ENCODE results near the gene FNIP1. TPM values are rescaled to one million over a fixed set of nuclear protein-coding genes. Genes with fewer than 3 reads are reported as not detected.

The FNIP1 gene
- polyA plus RNA-seq, 1 of the 3 experiments (the other 2 are of a cell fraction) = 2.4 TPM

DNA sequence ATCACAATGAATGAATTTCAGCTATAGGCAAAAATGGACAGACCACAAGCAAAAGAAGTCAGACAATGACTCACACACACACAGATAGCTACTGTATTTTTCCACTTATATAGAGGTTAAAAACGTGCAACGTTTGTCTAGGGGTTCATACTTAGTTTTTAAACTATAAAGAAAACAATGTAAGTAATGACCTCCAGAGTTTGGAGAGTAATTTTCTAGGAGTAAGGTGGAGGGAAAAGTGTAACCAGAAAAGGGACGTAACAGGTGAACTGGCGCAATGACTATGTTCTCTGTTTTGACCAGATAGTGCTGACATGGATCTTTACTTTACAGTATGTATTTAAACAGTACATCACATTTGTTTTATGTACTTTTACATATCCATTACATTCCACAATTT is 51.1 kb downstream of the FNIP1 start:
- H3K9me2 ChIP-seq = no peaks in the 10 kb centered on the region
- 67% methylated on average over 4 of the region's 4 CpGs for WGBS (ENCODE audit: low lambda C conversion rate)
- H3K79me2 ChIP-seq (ENCODE audit: insufficient read depth) = peaks cover 82% of the 10 kb centered on the region
- ChIA-PET CTCF (no interaction called here), POLR2A (no interaction called here)
- H3K9me3 ChIP-seq = no peaks in the 10 kb centered on the region
- no peaks in the 10 kb centered on the region for H3K27me3 ChIP-seq (ENCODE audit: insufficient read depth)
- no peak for TF ChIP-seq TEAD4 (IDR thresholded peaks at IDR 0.05; ENCODE audit: borderline replicate concordance, insufficient read depth)
- no peak for DNase-seq
- H3K4me3 ChIP-seq (ENCODE audit: low read depth in 2 of 2, low read length in 1 of 2) = no peak overlapping the region
- peaks cover 5% of the 10 kb centered on the region for H3F3A ChIP-seq (replicated peaks; ENCODE audit: insufficient read depth)
- H3K4me2 ChIP-seq = no peak overlapping the region
- peaks cover 37% of the 10 kb centered on the region for H4K20me1 ChIP-seq (ENCODE audit: insufficient read depth)
- peaks cover 21 to 28% of the 10 kb centered on the region in 2 experiments for H3K36me3 ChIP-seq (replicated peaks in 1 of 2; ENCODE audit: control insufficient read depth in 1 of 2, insufficient read depth in 2 of 2, low read length in 1 of 2)
- H3K27ac ChIP-seq (ENCODE audit: low read depth in 2 of 2, low read length in 1 of 2) = no peak overlapping the region
- no peaks in the 10 kb centered on the region for H3K4me1 ChIP-seq (ENCODE audit: control insufficient read depth in 1 of 2, insufficient read depth in 2 of 2, low read depth in 1 of 2, low read length in 1 of 2)
- H3K9ac ChIP-seq = no peak overlapping the region
- no peak overlapping the region for H2AFZ ChIP-seq (ENCODE audit: low read depth)

DNA sequence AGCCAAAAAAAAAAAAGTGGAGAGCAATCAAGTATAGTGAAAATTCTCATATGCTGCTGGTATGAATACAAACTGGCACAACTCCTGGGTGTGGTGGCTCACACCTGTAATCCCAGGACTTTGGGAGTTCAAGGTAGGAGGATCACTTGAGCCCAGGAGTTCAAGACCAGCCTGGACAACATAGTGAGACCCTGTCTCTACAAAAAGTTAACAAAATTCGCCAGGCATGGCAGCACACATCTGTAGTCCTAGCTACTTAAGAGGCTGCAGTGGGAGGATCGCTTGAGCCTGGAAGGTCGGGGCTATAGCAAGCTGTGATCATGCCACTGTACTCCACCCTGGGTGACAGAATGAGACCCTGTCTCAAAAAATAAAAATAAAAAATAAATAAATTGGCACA is 51.7 kb downstream of the FNIP1 start:
- H3K27me3 ChIP-seq (ENCODE audit: insufficient read depth) = no peaks in the 10 kb centered on the region

DNA sequence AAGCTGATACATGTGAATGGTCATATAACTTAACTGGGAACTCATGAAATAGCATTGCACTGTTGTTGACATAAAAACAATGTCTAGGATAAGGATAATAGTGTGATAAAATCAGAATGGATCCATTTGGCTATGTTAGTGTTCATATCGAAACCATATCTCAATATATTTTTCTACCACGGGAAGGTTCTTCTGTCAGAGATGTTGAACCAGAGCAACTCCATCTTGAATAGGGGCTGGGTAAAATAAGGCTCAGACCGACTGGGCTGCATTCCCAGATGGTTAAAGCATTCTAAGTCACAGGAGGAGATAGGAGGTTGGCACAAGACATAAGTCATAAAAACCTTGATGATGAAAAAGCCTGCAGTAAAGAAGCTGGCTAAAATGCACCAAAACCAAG is 56.3 kb downstream of the FNIP1 start:
- ChIA-PET CTCF (no interaction called here), POLR2A (no interaction called here)
- no peak overlapping the region for H3K4me2 ChIP-seq
- H3F3A ChIP-seq (replicated peaks; ENCODE audit: insufficient read depth) = peaks cover 5% of the 10 kb centered on the region
- whole genome bisulfite sequencing (ENCODE audit: low lambda C conversion rate) = 93% methylated on average over 3 of the region's 3 CpGs
- H2AFZ ChIP-seq (ENCODE audit: low read depth) = no peak overlapping the region
- H3K79me2 ChIP-seq (ENCODE audit: insufficient read depth) = peaks cover 65% of the 10 kb centered on the region
- no peak overlapping the region for H3K9ac ChIP-seq
- H3K9me2 ChIP-seq = no peaks in the 10 kb centered on the region
- H3K27ac ChIP-seq (ENCODE audit: low read depth in 2 of 2, low read length in 1 of 2) = no peak overlapping the region
- H3K9me3 ChIP-seq = no peaks in the 10 kb centered on the region
- H3K4me3 ChIP-seq (ENCODE audit: low read depth in 2 of 2, low read length in 1 of 2) = no peak overlapping the region
- peaks cover 3% of the 10 kb centered on the region; the same call in 1 of the 2 replicates for H4K20me1 ChIP-seq (ENCODE audit: insufficient read depth)
- TF ChIP-seq MXI1 (IDR thresholded peaks at IDR 0.05; ENCODE audit: low read depth, low read length) (no peak), FOSL2 (IDR thresholded peaks at IDR 0.05; ENCODE audit: borderline replicate concordance, low read depth) (no peak), TAF1 (IDR thresholded peaks at IDR 0.05; ENCODE audit: borderline replicate concordance, low read depth, low read length) (no peak)
- DNase-seq = no peak
- peaks cover 29 to 45% of the 10 kb centered on the region in 2 experiments for H3K36me3 ChIP-seq (replicated peaks in 1 of 2; ENCODE audit: control insufficient read depth in 1 of 2, insufficient read depth in 2 of 2, low read length in 1 of 2)
- no peaks in the 10 kb centered on the region for H3K27me3 ChIP-seq (ENCODE audit: insufficient read depth)
- H3K4me1 ChIP-seq (ENCODE audit: control insufficient read depth in 1 of 2, insufficient read depth in 2 of 2, low read depth in 1 of 2, low read length in 1 of 2) = no peaks in the 10 kb centered on the region

More for the DNA sequence above, 51.7 kb downstream of the FNIP1 start:
- H3K9ac ChIP-seq = no peak overlapping the region
- H3F3A ChIP-seq (replicated peaks; ENCODE audit: insufficient read depth) = peaks cover 5% of the 10 kb centered on the region
- H3K79me2 ChIP-seq (ENCODE audit: insufficient read depth) = peaks cover 80% of the 10 kb centered on the region
- no peaks in the 10 kb centered on the region for H3K9me3 ChIP-seq
- no peak overlapping the region for H2AFZ ChIP-seq (ENCODE audit: low read depth)
- H3K36me3 ChIP-seq (replicated peaks in 1 of 2; ENCODE audit: control insufficient read depth in 1 of 2, insufficient read depth in 2 of 2, low read length in 1 of 2) = peaks cover 26 to 33% of the 10 kb centered on the region in 2 experiments
- H3K4me1 ChIP-seq (ENCODE audit: control insufficient read depth in 1 of 2, insufficient read depth in 2 of 2, low read depth in 1 of 2, low read length in 1 of 2) = no peaks in the 10 kb centered on the region
- peaks cover 37% of the 10 kb centered on the region for H4K20me1 ChIP-seq (ENCODE audit: insufficient read depth)
- 92% methylated on average over 3 of the region's 3 CpGs for WGBS (ENCODE audit: low lambda C conversion rate)
- DNase-seq = no peak
- H3K9me2 ChIP-seq = no peaks in the 10 kb centered on the region
- no peak for TF ChIP-seq TCF12 (IDR thresholded peaks at IDR 0.05)
- no peak for TF ChIP-seq NFIC (IDR thresholded peaks at IDR 0.05; ENCODE audit: borderline replicate concordance)
- no peak overlapping the region for H3K4me3 ChIP-seq (ENCODE audit: low read depth in 2 of 2, low read length in 1 of 2)
- H3K4me2 ChIP-seq = no peak overlapping the region
- CTCF ChIA-PET = no interaction called here
- POLR2A ChIA-PET = no interaction called here
- H3K27ac ChIP-seq (ENCODE audit: low read depth in 2 of 2, low read length in 1 of 2) = no peak overlapping the region

DNA sequence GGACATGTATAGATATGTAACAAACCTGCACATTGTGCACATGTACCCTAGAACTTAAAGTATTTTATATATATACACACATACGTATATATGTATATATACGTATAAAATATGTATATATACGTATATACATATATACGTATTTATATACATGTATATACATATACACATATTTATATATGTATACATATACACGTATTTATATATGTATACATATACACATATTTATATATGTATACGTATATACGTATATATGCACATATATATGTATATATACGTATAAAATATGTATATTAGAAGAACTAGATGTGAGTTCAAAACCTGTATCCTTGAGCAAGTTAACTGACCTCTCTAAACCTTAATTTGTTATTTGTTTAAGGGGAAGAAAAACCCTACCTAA is 61.4 kb downstream of the FNIP1 start:
- peaks cover 48% of the 10 kb centered on the region for H3K79me2 ChIP-seq (ENCODE audit: insufficient read depth)
- ChIA-PET CTCF (no interaction called here), POLR2A (no interaction called here)
- H4K20me1 ChIP-seq (ENCODE audit: insufficient read depth) = no peaks in the 10 kb centered on the region
- no peak overlapping the region for H3K9ac ChIP-seq
- no peak overlapping the region for H2AFZ ChIP-seq (ENCODE audit: low read depth)
- no peak overlapping the region for H3K4me3 ChIP-seq (ENCODE audit: low read depth in 2 of 2, low read length in 1 of 2)
- 94% methylated on average over 8 of the region's 8 CpGs for WGBS (ENCODE audit: low lambda C conversion rate)
- DNase-seq = no peak
- H3K27ac ChIP-seq (ENCODE audit: low read depth in 2 of 2, low read length in 1 of 2) = no peak overlapping the region
- H3K36me3 ChIP-seq (replicated peaks in 1 of 2; ENCODE audit: control insufficient read depth in 1 of 2, insufficient read depth in 2 of 2, low read length in 1 of 2) = peaks cover 9 to 22% of the 10 kb centered on the region in 2 experiments
- H3K27me3 ChIP-seq (ENCODE audit: insufficient read depth) = no peaks in the 10 kb centered on the region
- H3K9me2 ChIP-seq = no peaks in the 10 kb centered on the region
- H3F3A ChIP-seq (replicated peaks; ENCODE audit: insufficient read depth) = no peaks in the 10 kb centered on the region
- no peak overlapping the region for H3K4me2 ChIP-seq
- no peaks in the 10 kb centered on the region for H3K9me3 ChIP-seq
- no peaks in the 10 kb centered on the region for H3K4me1 ChIP-seq (ENCODE audit: control insufficient read depth in 1 of 2, insufficient read depth in 2 of 2, low read depth in 1 of 2, low read length in 1 of 2)
- no peak for TF ChIP-seq EZH2phosphoT487 (IDR thresholded peaks at IDR 0.05; ENCODE audit: borderline replicate concordance, low read depth)
- no peak for TF ChIP-seq TCF12 (IDR thresholded peaks at IDR 0.05)
- TF ChIP-seq, protein P1, sequence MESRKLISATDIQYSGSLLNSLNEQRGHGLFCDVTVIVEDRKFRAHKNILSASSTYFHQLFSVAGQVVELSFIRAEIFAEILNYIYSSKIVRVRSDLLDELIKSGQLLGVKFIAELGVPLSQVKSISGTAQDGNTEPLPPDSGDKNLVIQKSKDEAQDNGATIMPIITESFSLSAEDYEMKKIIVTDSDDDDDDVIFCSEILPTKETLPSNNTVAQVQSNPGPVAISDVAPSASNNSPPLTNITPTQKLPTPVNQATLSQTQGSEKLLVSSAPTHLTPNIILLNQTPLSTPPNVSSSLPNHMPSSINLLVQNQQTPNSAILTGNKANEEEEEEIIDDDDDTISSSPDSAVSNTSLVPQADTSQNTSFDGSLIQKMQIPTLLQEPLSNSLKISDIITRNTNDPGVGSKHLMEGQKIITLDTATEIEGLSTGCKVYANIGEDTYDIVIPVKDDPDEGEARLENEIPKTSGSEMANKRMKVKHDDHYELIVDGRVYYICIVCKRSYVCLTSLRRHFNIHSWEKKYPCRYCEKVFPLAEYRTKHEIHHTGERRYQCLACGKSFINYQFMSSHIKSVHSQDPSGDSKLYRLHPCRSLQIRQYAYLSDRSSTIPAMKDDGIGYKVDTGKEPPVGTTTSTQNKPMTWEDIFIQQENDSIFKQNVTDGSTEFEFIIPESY (IDR thresholded peaks at IDR 0.05; ENCODE audit: borderline replicate concordance, low read depth) = no peak
- TF ChIP-seq, protein P2, sequence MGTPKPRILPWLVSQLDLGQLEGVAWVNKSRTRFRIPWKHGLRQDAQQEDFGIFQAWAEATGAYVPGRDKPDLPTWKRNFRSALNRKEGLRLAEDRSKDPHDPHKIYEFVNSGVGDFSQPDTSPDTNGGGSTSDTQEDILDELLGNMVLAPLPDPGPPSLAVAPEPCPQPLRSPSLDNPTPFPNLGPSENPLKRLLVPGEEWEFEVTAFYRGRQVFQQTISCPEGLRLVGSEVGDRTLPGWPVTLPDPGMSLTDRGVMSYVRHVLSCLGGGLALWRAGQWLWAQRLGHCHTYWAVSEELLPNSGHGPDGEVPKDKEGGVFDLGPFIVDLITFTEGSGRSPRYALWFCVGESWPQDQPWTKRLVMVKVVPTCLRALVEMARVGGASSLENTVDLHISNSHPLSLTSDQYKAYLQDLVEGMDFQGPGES (IDR thresholded peaks at IDR 0.05; ENCODE audit: low read depth, low read length) = no peak
- no peak for TF ChIP-seq FOXM1 (IDR thresholded peaks at IDR 0.05; ENCODE audit: low read depth)
- no peak for TF ChIP-seq POLR2AphosphoS5 (IDR thresholded peaks at IDR 0.05; ENCODE audit: low read depth, low read length)
- no peak for TF ChIP-seq NFIC (IDR thresholded peaks at IDR 0.05; ENCODE audit: borderline replicate concordance)
- TF ChIP-seq FOSL2 (IDR thresholded peaks at IDR 0.05; ENCODE audit: borderline replicate concordance, low read depth) = no peak
- TF ChIP-seq TAF1 (IDR thresholded peaks at IDR 0.05; ENCODE audit: borderline replicate concordance, low read depth, low read length) = no peak
- TF ChIP-seq ELF1 (IDR thresholded peaks at IDR 0.05) = no peak
- TF ChIP-seq, protein P3, sequence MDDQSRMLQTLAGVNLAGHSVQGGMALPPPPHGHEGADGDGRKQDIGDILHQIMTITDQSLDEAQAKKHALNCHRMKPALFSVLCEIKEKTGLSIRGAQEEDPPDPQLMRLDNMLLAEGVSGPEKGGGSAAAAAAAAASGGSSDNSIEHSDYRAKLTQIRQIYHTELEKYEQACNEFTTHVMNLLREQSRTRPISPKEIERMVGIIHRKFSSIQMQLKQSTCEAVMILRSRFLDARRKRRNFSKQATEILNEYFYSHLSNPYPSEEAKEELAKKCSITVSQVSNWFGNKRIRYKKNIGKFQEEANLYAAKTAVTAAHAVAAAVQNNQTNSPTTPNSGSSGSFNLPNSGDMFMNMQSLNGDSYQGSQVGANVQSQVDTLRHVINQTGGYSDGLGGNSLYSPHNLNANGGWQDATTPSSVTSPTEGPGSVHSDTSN (IDR thresholded peaks at IDR 0.05) = no peak
